ENCODE measurements around the gene VAC14.
"Not testable (repeated sequence)": the region's sequence is repeated elsewhere in the genome, so short reads cannot be mapped to it uniquely, and the experiment has no call there.

VAC14 gene

GRCh38 chr16:70758786-70759185, 42.2 kb downstream of the VAC14 start:
- no peak for DNase-seq

- no peak for DNase-seq
Observed at GRCh38 chr16:70757183-70757582, 43.8 kb downstream of the VAC14 start.

GRCh38 chr16:70756071-70756470, 44.9 kb downstream of the VAC14 start:
- no peak for DNase-seq

- no peak for DNase-seq
Observed at GRCh38 chr16:70754851-70755600, 45.9 kb downstream of the VAC14 start.

- no peak for DNase-seq
Observed at GRCh38 chr16:70754371-70754770, 46.6 kb downstream of the VAC14 start.

GRCh38 chr16:70753694-70754325, 47.1 kb downstream of the VAC14 start:
- no peak for DNase-seq

GRCh38 chr16:70753228-70753627, 47.7 kb downstream of the VAC14 start:
- no peak for DNase-seq

GRCh38 chr16:70752426-70752825, 48.5 kb downstream of the VAC14 start:
- no peak for DNase-seq

- no peak for DNase-seq
Observed at GRCh38 chr16:70751593-70751992, 49.4 kb downstream of the VAC14 start.

- DNase-seq = no peak
Observed at GRCh38 chr16:70750893-70751467, 50.0 kb downstream of the VAC14 start.

GRCh38 chr16:70749681-70750601, 51.0 kb downstream of the VAC14 start:
- no peak for DNase-seq

- DNase-seq = no peak
Observed at GRCh38 chr16:70749006-70749678, 51.8 kb downstream of the VAC14 start.

GRCh38 chr16:70747703-70748631, 53.0 kb downstream of the VAC14 start:
- no peak for DNase-seq

GRCh38 chr16:70746708-70747424, 54.1 kb downstream of the VAC14 start:
- no peak for DNase-seq

- DNase-seq = peak; percentile 49
Observed at GRCh38 chr16:70746040-70746707, 54.8 kb downstream of the VAC14 start.

- no peak for DNase-seq
Observed at GRCh38 chr16:70745536-70746025, 55.4 kb downstream of the VAC14 start.

- DNase-seq = no peak
Observed at GRCh38 chr16:70744366-70744765, 56.6 kb downstream of the VAC14 start.

- no peak for DNase-seq
Observed at GRCh38 chr16:70743791-70744190, 57.2 kb downstream of the VAC14 start.

- not testable (repeated sequence) for DNase-seq
Observed at GRCh38 chr16:70742967-70743366, 58.0 kb downstream of the VAC14 start.

- DNase-seq = no peak
Observed at GRCh38 chr16:70741783-70742125, 59.2 kb downstream of the VAC14 start.
